ENCODE results near the gene ATP10D. TPM values are rescaled to one million over a fixed set of nuclear protein-coding genes. Genes with fewer than 3 reads are reported as not detected.

Gene ATP10D
- total RNA-seq, 2 experiments from 2014 or later = 11.7 to 20.2 TPM

- POLR2A ChIA-PET = no interaction called here
- CTCF ChIA-PET (ENCODE audit: unreplicated experiment) = no interaction called here
These were observed 94.2 kb downstream of the ATP10D start for GRCh38 chr4:47579235-47579634.

DNA sequence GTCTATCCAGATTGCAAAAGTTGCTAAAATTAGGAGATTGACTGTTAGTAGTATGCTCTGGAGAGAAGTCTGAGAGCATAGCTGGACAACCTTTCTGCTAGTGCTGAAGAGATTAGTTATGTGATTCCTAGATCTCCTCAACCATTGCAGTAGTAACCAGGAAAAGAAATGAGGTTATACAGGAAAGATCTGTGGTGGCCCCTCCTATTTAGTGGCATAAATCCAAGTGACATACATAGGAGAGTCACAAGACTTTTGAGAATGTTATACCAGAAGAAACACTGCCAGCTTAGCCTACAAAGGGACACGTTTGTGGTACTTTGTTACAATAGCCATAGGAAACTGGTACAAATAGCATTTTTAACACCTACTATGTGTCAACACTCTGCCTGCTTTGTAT is 105.2 kb downstream of the ATP10D start:
- CTCF ChIA-PET (ENCODE audit: unreplicated experiment) = no interaction called here

More at GRCh38 chr4:47579235-47579634, 94.2 kb downstream of the ATP10D start:
- no peak overlapping the region for H3K27ac ChIP-seq (ENCODE audit: low read depth, low read length, poor library complexity, severe bottlenecking)
- no peaks in the 10 kb centered on the region for H3K4me1 ChIP-seq (ENCODE audit: insufficient read depth, low read length, poor library complexity, severe bottlenecking)
- no peaks in the 10 kb centered on the region for H3K79me2 ChIP-seq (ENCODE audit: insufficient read depth, low read depth, low read length)
- no TSS peak for BruUV-seq (replicated peaks)
- intact Hi-C loops (cut with micrococcal nuclease; ENCODE audit: unreplicated experiment) = no loop called here
- TF ChIP-seq EZH2phosphoT487 (IDR thresholded peaks at IDR 0.05; ENCODE audit: borderline replicate concordance, low read depth, low read length) = no peak
- TF ChIP-seq, protein P1, sequence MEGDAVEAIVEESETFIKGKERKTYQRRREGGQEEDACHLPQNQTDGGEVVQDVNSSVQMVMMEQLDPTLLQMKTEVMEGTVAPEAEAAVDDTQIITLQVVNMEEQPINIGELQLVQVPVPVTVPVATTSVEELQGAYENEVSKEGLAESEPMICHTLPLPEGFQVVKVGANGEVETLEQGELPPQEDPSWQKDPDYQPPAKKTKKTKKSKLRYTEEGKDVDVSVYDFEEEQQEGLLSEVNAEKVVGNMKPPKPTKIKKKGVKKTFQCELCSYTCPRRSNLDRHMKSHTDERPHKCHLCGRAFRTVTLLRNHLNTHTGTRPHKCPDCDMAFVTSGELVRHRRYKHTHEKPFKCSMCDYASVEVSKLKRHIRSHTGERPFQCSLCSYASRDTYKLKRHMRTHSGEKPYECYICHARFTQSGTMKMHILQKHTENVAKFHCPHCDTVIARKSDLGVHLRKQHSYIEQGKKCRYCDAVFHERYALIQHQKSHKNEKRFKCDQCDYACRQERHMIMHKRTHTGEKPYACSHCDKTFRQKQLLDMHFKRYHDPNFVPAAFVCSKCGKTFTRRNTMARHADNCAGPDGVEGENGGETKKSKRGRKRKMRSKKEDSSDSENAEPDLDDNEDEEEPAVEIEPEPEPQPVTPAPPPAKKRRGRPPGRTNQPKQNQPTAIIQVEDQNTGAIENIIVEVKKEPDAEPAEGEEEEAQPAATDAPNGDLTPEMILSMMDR (conservative IDR thresholded peaks at IDR 0.05; ENCODE audit: low read length) = no peak
- no peaks in the 10 kb centered on the region for H3K9me3 ChIP-seq (ENCODE audit: low read length)
- no peak overlapping the region for H2AFZ ChIP-seq (ENCODE audit: low read length)
- H3K4me3 ChIP-seq (ENCODE audit: low read depth, low read length, poor library complexity, severe bottlenecking) = no peak overlapping the region
- H4K20me1 ChIP-seq (ENCODE audit: insufficient read depth, low read length) = no peaks in the 10 kb centered on the region
- no peaks in the 10 kb centered on the region for H3K9me2 ChIP-seq (ENCODE audit: insufficient read depth, low read length)
- no peak for DNase-seq (ENCODE audit: low spot score)
- no peak overlapping the region for H3K4me2 ChIP-seq (ENCODE audit: low read length)
- peaks cover 3% of the 10 kb centered on the region; the same call in 1 of the 2 replicates for H3K36me3 ChIP-seq (ENCODE audit: insufficient read depth, low read length)

GRCh38 chr4:47597696-47598095 is 112.6 kb downstream of the ATP10D start:
- CTCF ChIA-PET (ENCODE audit: unreplicated experiment) = no interaction called here
- H3K4me1 ChIP-seq (ENCODE audit: insufficient read depth, low read length, poor library complexity, severe bottlenecking) = no peaks in the 10 kb centered on the region
- no peaks in the 10 kb centered on the region for H3K36me3 ChIP-seq (ENCODE audit: insufficient read depth, low read length)

More for the DNA sequence above, 105.2 kb downstream of the ATP10D start:
- no peak for DNase-seq (ENCODE audit: low spot score)
- H4K20me1 ChIP-seq (ENCODE audit: insufficient read depth, low read length) = no peaks in the 10 kb centered on the region
- no peaks in the 10 kb centered on the region for H3K79me2 ChIP-seq (ENCODE audit: insufficient read depth, low read depth, low read length)
- no peak overlapping the region for H2AFZ ChIP-seq (ENCODE audit: low read length)
- H3K9me2 ChIP-seq (ENCODE audit: insufficient read depth, low read length) = no peaks in the 10 kb centered on the region
- TF ChIP-seq, protein P1 (conservative IDR thresholded peaks at IDR 0.05; ENCODE audit: low read length) = no peak
- TF ChIP-seq EZH2phosphoT487 (IDR thresholded peaks at IDR 0.05; ENCODE audit: borderline replicate concordance, low read depth, low read length) = no peak
- BruUV-seq (replicated peaks) = no TSS peak
- no peaks in the 10 kb centered on the region for H3K4me1 ChIP-seq (ENCODE audit: insufficient read depth, low read length, poor library complexity, severe bottlenecking)
- no peak overlapping the region for H3K4me3 ChIP-seq (ENCODE audit: low read depth, low read length, poor library complexity, severe bottlenecking)
- H3K27ac ChIP-seq (ENCODE audit: low read depth, low read length, poor library complexity, severe bottlenecking) = no peak overlapping the region
- H3K9me3 ChIP-seq (ENCODE audit: low read length) = no peaks in the 10 kb centered on the region
- H3K4me2 ChIP-seq (ENCODE audit: low read length) = no peak overlapping the region
- H3K36me3 ChIP-seq (ENCODE audit: insufficient read depth, low read length) = peaks cover 4% of the 10 kb centered on the region; the same call in 1 of the 2 replicates
- POLR2A ChIA-PET = interaction anchor here (0.7 kb wide), 1 partner anchor 110 kb away, joined by 3 read pairs; no protein-coding TSS in a partner anchor
- intact Hi-C loops (cut with micrococcal nuclease; ENCODE audit: unreplicated experiment) = no loop called here

More at GRCh38 chr4:47597696-47598095, 112.6 kb downstream of the ATP10D start:
- Histone ChIP-seq H3K9me3 (ENCODE audit: low read length) (no peaks in the 10 kb centered on the region), H4K20me1 (ENCODE audit: insufficient read depth, low read length) (no peaks in the 10 kb centered on the region), H3K9me2 (ENCODE audit: insufficient read depth, low read length) (0 out of 2 replicates have a peak, but pooled peaks cover 3% of the 10 kb centered on the region), H3K79me2 (ENCODE audit: insufficient read depth, low read depth, low read length) (no peaks in the 10 kb centered on the region), H3K4me2 (ENCODE audit: low read length) (no peak overlapping the region), H3K4me3 (ENCODE audit: low read depth, low read length, poor library complexity, severe bottlenecking) (no peak overlapping the region), H3K27ac (ENCODE audit: low read depth, low read length, poor library complexity, severe bottlenecking) (no peak overlapping the region), H2AFZ (ENCODE audit: low read length) (no peak overlapping the region)
- DNase-seq (ENCODE audit: low spot score) = no peak
- BruUV-seq (replicated peaks) = no TSS peak
- intact Hi-C loops (cut with micrococcal nuclease; ENCODE audit: unreplicated experiment) = no loop called here
- POLR2A ChIA-PET = interaction anchor here (0.6 to 1.0 kb wide), 3 partner anchors 14 to 132 kb away, joined by 3 read pairs; no protein-coding TSS in a partner anchor
- no peak for TF ChIP-seq EZH2phosphoT487 (IDR thresholded peaks at IDR 0.05; ENCODE audit: borderline replicate concordance, low read depth, low read length)
- TF ChIP-seq, protein P1 (conservative IDR thresholded peaks at IDR 0.05; ENCODE audit: low read length) = no peak
